GM18868 (cell line): ENCODE data around the gene ZNF296.

Source experiments
- ATAC-seq: cut with Tn5 transposase; IDR thresholded peaks from one replicate; pipeline ENCODE4 v1.9.1; 2021; ENCODE audit warnings: mild to moderate bottlenecking, moderate library complexity; ENCODE audit not compliant: unreplicated experiment

Gene ZNF296

DNA sequence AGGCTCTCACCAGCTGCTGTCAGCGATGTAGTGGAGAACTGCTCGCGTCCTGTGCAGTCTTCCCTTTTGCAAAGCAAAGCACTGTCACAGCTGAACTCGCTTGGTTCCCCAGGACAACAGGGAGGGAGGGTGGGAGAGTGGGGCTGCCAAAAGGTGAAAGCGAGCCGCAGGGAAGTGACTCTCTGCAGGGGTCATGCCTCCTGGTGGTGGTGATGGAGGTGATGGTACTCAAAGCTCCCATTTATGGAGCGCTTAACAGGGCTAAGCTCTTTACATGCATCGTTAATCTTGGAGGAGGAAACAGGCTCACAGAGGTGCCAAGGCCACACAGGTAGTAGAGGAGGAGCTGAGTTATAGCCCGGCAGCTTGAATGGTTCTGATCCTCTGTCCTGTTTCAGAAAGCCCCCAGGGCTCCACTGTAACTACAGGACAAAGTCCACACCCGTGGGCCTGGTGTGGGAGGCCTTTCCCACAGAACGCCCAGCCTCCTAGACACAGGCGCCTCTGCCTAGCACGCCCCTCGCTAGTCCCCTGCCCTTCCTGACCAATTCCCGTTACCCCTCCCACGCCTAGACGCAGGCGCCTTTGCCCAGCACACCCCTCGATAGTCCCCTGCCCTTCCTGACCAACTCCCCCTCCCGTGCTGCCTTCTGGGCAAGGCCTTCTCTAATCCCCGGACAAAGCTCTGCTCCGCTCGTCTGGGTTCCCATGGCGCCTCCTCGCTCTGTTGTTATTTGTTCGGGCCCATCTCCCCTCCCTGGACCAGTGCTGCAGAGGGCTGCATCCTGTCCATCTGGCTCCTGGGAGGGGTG lies 27.4 kb upstream of the ZNF296 start:
- no peak for ATAC-seq

DNA sequence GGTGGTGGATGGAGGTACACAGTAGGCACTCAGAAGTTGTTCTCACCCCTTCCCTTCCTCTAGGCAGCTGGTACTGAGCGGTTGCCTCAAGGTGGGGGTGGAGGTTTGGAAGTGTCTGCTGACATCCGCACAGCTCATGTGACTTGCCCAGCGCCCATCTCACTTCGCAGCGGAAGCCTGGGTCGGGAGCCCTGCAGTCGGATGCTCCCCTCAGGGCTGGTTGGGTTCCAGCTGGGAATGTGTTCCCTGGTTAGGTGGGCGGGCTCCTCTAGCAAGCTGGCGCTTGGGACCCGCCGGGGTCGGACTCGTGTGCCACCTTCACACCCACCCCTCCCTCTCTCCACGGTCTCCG lies 26.9 kb upstream of the ZNF296 start:
- ATAC-seq: no peak

DNA sequence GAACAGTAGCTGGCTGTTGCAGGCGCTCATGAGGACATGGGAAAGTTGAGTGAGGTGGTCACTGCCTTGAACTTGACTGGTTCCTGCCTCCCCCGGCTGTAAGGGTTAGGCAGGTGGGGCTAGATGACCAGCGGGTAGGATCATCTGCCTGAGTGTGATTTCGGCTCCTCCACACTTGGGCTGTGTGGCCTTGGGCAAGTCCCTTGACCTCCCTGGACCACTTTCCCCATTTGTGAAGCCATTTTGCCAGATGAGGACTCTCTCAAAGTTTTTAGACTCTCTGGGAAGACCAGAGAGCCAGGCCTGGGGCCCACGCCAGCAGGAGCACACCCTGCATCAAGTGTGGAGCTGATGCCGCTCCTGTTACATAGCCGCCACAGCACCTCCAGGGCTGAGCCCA lies 26.2 kb upstream of the ZNF296 start:
- no peak for ATAC-seq

DNA sequence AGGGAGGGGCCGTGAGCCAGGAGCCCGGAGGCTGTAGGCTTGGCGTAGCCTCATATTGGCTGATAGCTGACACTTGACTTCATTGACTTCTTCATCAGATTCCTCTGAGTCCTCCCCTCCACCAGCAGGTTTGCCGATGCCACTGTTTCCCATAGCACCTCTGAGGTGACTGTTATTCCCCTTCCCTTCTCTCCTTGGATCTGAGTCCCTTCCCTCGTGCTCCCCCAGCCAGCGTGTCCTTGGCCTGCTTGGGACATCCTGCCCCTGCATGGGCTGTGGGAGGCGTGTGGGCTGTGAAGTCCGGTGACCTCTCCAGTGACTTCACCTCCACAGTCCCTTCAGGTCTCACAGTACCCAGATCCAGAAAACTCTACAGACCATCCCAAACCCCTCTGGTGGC lies 25.5 kb upstream of the ZNF296 start:
- ATAC-seq: no peak

DNA sequence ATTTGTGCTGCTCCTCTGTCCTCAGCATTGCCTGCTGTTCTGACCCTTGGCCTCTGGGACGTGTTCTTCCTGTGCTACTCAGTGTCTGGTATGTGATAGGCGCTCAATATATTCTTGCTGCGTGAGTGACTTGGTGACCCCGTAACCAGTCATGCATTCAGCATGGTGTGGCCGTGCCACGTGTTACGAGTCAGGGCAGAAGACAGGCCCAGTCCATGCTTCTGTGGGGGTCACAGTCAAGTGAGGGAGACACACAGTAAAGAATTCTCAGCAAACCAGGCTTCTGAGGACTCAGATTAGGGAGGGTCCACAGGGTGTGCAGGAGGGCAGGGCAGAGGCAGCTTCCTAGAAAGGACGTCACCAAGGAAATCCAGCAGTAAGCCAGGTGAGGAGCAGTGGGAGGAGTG lies 24.6 kb upstream of the ZNF296 start:
- ATAC-seq: no peak

DNA sequence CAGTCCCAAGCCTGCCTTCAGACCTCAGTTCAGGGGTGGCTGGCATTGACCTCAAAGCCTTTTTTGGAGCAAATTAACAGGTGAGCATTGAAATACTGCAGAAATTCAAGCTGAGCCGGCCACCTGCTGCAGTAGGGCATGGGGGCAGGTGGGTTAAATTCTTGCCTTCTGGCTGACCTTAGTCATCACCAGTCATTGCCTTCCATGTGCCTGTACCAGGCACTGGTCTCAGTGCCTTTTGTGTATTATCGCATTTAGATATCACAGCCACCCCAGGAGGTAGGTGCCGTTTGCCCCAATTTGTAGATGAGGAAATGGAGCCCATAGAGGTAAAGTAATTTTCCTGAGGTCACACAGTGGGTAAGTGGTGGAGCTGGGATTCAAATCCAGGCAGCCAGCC lies 23.9 kb upstream of the ZNF296 start:
- no peak for ATAC-seq

DNA sequence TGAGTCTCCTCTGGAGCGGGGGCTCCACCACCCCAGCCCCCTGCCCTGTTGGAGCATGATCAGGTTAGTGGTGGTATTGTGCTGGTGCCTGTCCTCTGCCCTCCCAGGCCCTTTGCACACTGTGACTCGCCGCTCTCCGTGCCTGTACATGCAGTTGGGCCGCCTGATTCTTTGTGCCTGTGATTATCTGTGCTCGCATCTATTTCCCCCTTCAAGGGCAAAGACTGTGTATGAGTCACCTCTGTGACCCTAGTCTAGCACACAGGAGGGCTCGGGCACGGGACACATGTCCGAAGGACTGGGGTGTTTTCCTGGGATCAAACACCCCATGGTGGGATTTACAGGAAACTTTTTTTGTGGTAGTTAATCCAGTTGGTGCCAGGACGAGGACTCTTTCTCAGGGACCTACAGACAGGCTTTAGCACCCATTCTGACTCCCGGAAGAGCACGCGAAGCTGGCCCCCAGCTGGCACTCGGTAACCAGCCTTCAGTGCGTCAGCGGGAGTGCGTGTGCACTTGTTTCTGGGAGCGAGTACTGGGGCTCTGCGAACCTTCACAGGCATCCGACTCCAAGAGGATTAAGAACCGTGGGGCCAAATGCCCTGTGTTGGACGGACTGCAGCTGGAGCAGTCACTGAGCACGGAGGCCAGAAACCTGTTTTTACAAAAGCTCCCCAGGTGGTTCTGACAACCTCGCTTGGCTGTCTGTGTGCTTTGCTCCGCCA lies 23.4 kb upstream of the ZNF296 start:
- no peak for ATAC-seq

DNA sequence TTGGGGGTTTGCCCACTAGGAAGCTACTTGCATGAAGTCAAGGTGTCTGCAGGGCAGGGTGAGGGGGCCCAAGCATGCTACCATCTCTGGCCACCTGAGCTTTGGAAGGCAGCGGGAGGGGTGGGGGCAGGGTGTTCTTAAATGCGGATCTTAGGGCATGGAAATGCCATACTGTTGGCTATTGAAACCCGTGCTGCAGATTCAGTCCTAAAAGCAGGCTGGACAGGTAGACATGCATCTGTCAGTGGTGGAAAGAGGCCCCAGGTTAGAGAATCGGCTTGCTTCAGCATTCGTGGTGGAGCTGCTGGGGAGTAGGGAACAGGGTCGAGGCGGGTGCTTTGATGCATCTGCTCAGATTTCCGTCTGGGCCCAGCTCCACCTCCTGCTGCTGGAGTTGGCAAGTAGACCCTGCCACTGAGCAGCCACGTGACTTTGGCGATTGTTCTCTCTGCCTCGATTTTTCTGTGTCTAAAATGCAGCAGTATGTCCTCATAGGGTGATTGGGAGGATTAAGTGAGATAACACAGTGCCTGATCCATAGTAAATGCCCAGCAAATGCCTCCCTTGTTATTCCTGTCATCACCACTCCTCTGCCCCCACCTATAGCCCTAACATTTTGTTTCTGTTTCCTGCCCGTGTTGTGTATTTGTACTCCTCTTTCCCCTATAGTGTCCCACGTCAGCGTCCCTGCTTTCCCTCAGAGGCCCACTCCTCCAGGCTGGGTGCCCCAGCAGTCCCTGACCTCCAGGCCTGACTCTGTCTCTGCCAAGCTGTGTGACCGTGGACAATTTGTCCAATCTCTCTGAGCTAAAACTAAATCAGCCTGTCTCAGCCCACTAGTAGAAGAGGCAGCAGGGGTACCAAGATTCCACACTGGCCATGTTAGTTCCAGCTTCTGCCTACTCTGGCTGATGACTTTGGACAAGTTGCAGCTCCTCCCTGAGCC lies 22.5 kb upstream of the ZNF296 start:
- ATAC-seq: no peak

DNA sequence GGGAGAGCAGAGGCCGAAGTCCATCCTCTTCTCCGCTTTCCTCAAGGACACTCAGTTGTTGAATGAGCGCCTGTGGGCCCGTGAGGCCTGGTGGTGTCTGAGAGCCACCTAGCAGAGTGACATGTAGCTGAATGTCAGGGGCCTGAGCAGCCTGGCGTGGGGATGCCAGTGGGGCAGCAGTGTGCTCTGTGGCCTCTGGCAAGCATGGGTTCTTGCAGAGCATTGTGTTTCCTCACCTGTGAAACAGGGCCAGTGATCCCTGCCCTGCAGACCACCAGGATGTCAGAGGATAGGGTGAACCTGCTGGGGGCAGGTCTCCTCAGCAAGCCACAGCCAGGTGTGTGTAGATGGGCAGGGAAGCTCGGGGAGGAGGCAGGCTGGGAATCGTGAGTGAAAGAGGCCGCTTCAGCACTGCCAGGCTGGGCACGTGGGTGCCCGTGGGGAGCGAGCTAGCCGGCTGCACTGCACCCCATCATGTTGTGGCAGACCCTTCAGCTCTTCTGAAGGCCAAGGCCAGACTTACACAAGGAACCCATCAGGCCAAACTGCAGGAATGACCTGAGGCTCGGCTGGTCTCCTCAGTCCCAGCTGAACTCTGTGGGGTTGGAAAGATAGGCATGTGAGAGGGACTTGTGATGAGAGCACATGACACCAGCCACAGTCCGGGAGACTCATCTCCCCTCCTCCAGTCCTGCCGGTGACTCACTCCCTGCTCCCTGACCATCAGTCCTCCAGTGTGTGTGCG lies 21.7 kb upstream of the ZNF296 start:
- no peak for ATAC-seq

DNA sequence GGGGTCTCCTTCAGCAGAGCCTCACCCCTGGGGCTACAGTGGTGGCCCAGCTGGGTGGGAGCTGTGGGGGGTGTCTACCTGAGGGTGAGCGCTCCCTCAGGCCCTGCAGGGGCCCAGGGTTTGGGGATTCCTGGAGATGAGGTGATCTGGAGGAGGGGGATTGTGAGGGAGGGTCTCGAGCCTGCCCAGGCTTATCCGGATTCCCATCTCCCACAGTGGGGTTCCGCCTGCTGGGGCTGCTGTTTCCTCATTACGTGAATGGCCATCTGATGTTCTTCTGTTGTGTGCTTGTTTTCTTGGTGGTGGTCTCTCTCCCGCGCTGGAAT lies 21.1 kb upstream of the ZNF296 start:
- ATAC-seq: no peak

DNA sequence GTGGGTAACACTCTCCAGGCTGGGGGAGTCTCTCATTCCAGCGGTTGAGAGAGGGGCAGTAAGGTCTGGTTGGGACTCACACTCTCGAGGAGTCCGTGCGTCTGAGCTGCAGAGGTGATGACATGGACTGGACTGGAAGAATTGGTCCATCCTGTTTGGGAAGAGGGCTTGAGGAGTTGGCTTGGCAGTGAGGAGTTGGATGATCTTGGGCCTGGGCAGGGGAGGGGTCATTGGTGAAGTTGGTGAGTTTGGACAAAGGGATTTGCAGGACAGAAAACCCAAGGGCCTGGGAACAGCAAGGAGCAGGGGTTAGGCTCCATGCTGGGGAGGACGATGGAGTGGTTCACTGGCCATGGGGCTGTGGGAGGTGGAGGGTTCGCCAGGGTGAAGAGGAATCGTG lies 20.4 kb upstream of the ZNF296 start:
- no peak for ATAC-seq

DNA sequence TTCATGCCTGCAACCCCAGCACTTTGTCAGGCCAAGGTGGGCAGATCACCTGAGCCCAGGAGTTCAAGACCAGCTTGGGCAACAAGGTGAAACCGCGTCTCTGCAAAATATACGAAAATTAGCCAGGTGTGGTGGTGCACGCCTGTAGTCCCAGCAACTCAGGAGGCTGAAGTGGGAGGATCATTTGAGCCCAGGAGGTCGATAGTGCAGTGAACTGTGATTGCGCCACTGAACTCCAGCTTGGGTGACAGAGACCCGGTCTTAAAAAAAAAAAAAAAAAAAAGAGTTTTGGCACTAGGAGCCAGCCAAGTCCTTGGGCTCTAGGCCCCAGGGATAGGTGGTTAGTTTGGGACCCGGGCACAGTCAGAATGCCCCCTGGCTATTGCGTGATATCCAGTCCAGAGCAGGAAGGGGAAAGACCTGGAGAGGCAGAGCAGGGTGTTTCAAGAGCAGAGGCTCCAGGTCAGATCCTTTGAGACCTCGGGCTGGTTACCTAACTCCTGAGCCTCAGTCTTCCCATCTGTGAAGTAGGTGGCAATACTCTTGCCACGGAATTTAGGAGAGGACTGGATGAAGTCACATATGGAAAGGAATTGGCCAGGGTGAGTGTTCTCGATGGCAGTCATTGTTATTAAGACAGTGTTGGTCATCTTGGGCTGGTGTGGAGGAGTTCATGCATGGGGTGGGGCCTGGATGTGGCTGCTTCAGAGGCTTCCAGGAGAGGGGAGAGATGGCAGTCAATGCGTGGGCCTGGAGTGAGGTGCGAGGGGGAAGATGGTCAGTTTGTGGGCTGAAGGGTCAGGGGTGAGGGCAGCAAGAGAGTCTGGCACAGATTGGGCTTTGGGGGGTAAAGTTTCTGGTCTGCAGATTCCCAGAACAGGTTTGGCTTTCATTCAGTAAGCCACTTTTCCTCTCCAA lies 19.5 kb upstream of the ZNF296 start:
- ATAC-seq: no peak

DNA sequence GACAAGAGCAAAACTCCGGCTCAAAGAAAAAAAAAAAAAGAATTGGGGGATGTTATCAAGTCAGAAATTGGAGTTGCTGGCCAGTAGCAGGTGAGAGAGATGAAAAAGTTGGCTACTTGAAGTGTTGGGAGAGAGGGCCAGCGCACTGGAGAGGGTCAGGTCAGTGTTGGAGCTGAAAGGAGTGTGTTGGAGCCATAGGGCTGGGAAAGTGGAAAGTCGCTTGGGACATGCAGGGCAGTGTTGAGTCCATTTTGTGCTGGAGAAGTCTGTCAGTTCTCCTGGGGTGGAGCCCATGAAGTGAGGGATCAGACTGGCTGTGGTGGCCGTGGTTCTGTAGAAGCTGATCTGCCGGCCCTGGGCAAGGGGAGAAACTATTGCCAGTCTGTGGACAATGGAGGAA lies 18.4 kb upstream of the ZNF296 start:
- ATAC-seq: no peak

DNA sequence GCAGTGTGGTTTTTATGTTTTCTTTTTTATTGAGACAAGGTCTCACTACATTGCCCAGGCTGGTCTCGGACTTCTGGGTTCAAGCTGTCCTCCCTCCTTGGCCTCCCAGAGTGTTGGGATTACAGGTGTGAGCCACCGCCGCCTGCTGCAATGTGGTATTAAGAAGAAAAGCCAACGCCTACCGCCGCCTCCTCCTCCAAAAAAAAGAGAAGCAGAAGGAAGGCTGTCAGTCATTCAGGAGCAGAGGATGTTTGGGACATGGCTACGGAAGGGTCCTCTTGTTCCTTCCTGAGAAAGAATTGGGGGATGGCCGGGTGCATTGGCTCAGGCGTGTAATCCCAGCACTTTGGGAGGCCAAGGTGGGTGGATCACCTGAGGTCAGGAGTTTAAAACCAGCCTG lies 17.9 kb upstream of the ZNF296 start:
- ATAC-seq: no peak

DNA sequence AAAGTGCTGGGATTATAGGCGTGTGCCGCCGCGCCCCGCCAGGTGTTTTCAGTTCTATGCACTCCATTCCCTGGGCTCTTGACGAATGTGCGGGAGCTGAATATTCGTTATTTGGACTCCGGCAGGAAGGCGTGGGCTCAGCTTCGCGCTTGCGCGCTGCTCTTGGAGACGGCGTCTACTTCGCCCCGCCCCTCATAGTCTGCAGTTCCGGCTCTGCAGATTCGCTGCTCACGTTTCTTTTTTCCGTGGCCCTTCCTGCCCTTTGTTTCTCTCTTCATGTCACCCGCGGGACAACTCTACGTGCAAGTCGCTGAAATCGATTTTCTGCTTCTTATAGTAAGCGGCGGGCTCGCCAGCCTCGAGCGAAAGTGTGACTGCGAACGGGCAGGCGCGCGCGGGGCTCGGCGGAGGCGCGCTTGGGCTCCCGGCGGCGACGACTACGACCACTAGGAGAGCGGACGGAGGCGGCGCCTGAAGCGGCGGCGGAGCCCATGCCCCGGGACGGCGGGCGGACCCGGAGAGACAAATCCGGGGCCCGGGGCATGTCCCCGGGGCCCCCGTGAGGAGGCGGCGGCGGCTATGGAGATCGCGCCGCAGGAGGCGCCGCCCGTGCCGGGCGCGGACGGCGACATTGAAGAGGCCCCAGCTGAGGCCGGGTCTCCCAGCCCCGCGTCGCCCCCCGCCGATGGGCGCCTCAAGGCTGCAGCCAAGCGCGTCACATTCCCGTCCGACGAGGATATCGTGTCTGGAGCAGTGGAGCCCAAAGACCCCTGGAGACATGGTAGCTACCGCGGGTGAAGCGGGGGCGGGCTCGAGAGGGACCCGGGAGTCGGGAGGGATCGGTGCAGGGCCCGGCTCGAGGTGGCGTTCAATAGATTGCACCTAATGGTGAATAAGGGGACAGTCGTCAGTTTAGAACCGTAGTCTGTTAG lies 16.7 kb upstream of the ZNF296 start, which contains the start of gene PPP1R37:
Gene PPP1R37, plus strand, starts transcription at position 433 of the 932 bp plus-strand sequence. Its CDS starts 147 bp downstream, at position 580.
- peak; percentile 73 for ATAC-seq

DNA sequence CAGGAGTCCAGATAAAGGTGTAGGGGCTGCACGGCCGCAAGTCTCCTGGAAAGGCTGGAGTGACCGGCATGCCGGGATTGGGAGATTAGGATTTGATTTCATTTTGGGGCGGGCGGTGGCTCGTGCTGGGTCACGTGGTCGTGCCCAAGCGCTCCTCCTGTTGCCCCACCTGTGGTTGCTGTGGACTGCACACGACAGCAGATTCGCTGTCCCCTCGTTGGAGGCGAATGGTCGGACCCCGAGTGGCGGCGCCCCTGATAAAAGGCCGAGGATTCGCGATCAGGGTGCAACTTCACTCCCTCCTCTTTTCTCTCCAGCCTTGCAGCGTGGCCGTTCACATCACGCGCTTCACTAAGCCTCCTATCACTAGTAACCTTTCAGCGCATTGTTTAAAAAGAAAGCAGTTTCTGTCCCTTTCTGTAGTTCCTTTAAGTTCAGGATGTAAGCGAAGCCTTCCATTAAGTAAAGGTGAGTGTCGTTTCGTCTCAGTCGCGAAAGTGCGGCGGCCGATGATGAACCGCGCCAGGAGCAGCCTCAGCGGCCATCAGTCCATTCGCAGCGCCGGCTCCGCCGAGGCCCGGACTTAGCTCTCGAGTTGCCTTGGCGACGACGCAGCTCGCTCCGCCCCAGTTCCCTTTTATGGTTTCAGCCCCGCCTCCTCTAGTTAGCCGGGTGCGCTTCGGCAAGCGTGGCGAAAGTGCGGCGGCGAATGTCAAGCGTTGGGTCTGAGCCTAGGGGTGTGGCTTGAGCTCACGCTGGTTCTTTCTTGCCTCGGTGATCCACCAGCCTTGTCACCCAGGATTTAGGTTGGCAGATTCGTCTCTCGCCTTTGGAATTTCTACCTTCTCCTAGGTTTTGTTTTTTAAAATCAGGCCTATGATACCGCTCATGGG lies 15.0 kb upstream of the ZNF296 start:
- ATAC-seq: peak; percentile 71

DNA sequence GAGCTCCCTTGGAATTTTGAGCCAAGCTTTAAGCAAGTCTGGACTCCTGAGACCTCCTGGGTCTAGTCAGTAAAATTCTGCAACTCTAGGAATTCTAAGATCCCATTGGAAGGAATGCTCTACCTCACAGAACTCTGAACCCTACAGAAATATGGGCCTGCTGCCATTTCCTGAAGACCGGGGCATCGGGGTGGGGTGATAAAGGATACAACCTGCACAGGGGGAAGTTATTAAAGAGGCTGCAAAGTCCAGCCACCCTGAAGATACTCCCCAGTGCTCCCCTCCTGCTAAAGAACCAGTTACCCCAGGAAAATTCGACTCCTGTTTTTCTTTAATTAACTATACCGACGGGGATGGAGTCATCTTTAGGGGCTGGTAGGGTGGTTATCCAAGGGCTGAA lies 14.3 kb upstream of the ZNF296 start:
- ATAC-seq: no peak

DNA sequence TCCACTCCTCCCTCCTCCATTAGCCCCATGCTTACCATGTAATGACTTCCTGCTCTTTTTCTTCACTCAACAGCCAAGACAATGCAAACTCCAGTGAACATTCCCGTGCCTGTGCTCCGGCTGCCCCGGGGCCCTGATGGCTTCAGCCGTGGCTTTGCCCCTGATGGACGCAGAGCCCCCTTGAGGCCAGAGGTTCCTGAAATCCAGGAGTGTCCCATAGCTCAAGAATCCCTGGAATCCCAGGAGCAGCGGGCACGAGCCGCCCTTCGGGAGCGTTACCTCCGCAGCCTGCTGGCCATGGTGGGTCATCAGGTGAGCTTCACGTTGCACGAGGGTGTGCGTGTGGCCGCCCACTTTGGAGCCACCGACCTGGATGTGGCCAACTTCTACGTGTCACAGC lies 13.8 kb upstream of the ZNF296 start:
- ATAC-seq: no peak
